Liver (tissue), 9 donors: ENCODE data around the gene LIMS1. TPM values are rescaled to one million over a fixed set of nuclear protein-coding genes. Genes with fewer than 3 reads are reported as not detected.

Experiments used
- DNase-seq: peaks from one replicate; pipeline ENCODE4 v3.0.0-alpha.2; 2017; ENCODE audit warnings: low spot score
- H3K27ac ChIP-seq, 2 donors: one replicate each; pipeline ENCODE4 v1.7.0; 2013; ENCODE audit warnings: inconsistent platforms in 2 of 2, low read length in 2 of 2, control low read depth in 1 of 2, low read depth in 1 of 2, mild to moderate bottlenecking in 1 of 2
- H3K27me3 ChIP-seq, 4 donors: one replicate each; pipeline versions ENCODE4 v1.6.1 to v1.7.0; 2013; ENCODE audit warnings: low read length in 3 of 4, inconsistent platforms in 1 of 4, mild to moderate bottlenecking in 1 of 4, moderate library complexity in 1 of 4; ENCODE audit not compliant: control insufficient read depth in 4 of 4, insufficient read depth in 4 of 4
- H3K36me3 ChIP-seq, 4 donors: one replicate each; pipeline versions ENCODE4 v1.6.1 to v1.7.0; 2013; ENCODE audit warnings: low read length in 3 of 4, mild to moderate bottlenecking in 3 of 4, low read depth in 1 of 4, moderate library complexity in 1 of 4; ENCODE audit not compliant: control insufficient read depth in 4 of 4, insufficient read depth in 3 of 4
- H3K4me1 ChIP-seq, 4 donors: one replicate each; pipeline versions ENCODE4 v1.6.1 to v1.7.0; 2013; ENCODE audit warnings: low read length in 3 of 4, mild to moderate bottlenecking in 3 of 4, moderate library complexity in 1 of 4; ENCODE audit not compliant: control insufficient read depth in 4 of 4, insufficient read depth in 4 of 4
- H3K4me3 ChIP-seq, 3 donors: one replicate each; pipeline versions ENCODE4 v1.6.1 to v1.7.0; 2013; ENCODE audit warnings: low read length in 3 of 3, control low read depth in 1 of 3, low read depth in 1 of 3, mild to moderate bottlenecking in 1 of 3
- H3K9ac ChIP-seq, 2 donors: one replicate each; pipeline ENCODE4 v1.7.0; 2013; ENCODE audit warnings: low read length in 2 of 2, mild to moderate bottlenecking in 2 of 2, moderate library complexity in 2 of 2, control low read depth in 1 of 2, low read depth in 1 of 2
- H3K9me3 ChIP-seq, 4 donors: one replicate each; pipeline versions ENCODE4 v1.6.1 to v1.7.0; 2013; ENCODE audit warnings: low read length in 3 of 4; ENCODE audit not compliant: control insufficient read depth in 4 of 4
- EGR1 ChIP-seq, 2 donors: IDR thresholded peaks; 2 replicates each; pipeline ENCODE4 v1.6.1; 2016 to 2018; ENCODE audit warnings: antibody characterized with exemption in 2 of 2, low read depth in 2 of 2
- GABPA ChIP-seq, 2 donors: IDR thresholded peaks in 1 of 2; conservative IDR thresholded peaks in 1 of 2; 2 replicates each; pipeline ENCODE4 v1.6.1; 2016; ENCODE audit warnings: antibody characterized with exemption in 2 of 2, mild to moderate bottlenecking in 1 of 2, moderate library complexity in 1 of 2
- HNF4A ChIP-seq, 2 donors: conservative IDR thresholded peaks; 2 replicates each; pipeline ENCODE4 v1.6.1; 2016; ENCODE audit warnings: antibody characterized with exemption in 2 of 2, mild to moderate bottlenecking in 2 of 2
- HNF4G ChIP-seq: IDR thresholded peaks from 2 replicates; pipeline ENCODE4 v1.6.1; 2016; ENCODE audit warnings: antibody characterized with exemption
- JUND ChIP-seq, 2 donors: IDR thresholded peaks; 2 replicates each; pipeline ENCODE4 v1.6.1; 2016; ENCODE audit warnings: antibody characterized with exemption in 2 of 2
- NR2F2 ChIP-seq: IDR thresholded peaks from 2 replicates; pipeline ENCODE4 v1.6.1; 2016; ENCODE audit warnings: antibody characterized with exemption
- RAD21 ChIP-seq, 2 donors: IDR thresholded peaks; 2 replicates each; pipeline ENCODE4 v1.6.1; 2016; ENCODE audit warnings: antibody characterized with exemption in 2 of 2, mild to moderate bottlenecking in 2 of 2
- RXRA ChIP-seq, 2 donors: IDR thresholded peaks; 2 replicates each; pipeline ENCODE4 v1.6.1; 2017 to 2018; ENCODE audit warnings: antibody characterized with exemption in 2 of 2, mild to moderate bottlenecking in 1 of 2
- SP1 ChIP-seq: IDR thresholded peaks from 2 replicates; pipeline ENCODE4 v1.6.1; 2018; ENCODE audit warnings: antibody characterized with exemption, mild to moderate bottlenecking
- TAF1 ChIP-seq: conservative IDR thresholded peaks from 2 replicates; pipeline ENCODE4 v1.6.1; 2016; ENCODE audit warnings: antibody characterized with exemption, mild to moderate bottlenecking
- YY1 ChIP-seq: IDR thresholded peaks from 2 replicates; pipeline ENCODE4 v1.6.1; 2016; ENCODE audit warnings: antibody characterized with exemption, mild to moderate bottlenecking
- WGBS: extraction: QIAGEN DNeasy Blood & Tissue Kit; methylation state at CpG from one replicate; pipeline ENCODE4 v1.1.7; 2013; 5-methylcytosine and 5-hydroxymethylcytosine counted together
- polyA plus RNA-seq, 2 donors: library from polyadenylated mRNA; stranded (reverse) in 1 of 2; unstranded in 1 of 2; fragments of 200-250 nt in 1 of 2; fragments of >200 nt in 1 of 2; fragmentation: Nextera tagmentation in 1 of 2; extraction: Ambion mirVana in 1 of 2; gene quantifications; one replicate each; pipeline versions ENCODE4 v1.2.1 to v1.2.3, GENCODE V29; 2013 to 2015
- total RNA-seq, 2 donors: library from RNA; depleted of rRNA; stranded (reverse); fragments of >200 nt; gene quantifications; one replicate each; pipeline ENCODE4 v1.2.3, GENCODE V29; 2014
- TF ChIP-seq, protein P1 (sequence below): fragments of 150-350 bp; IDR thresholded peaks from 2 replicates; pipeline ENCODE4 v1.5.1; 2017; ENCODE audit warnings: improper control_type of control experiment, low read depth, low read length; ENCODE audit not compliant: missing input control
- TF ChIP-seq, protein P2 (sequence below): IDR thresholded peaks from 2 replicates; pipeline ENCODE4 v1.6.1; 2016; ENCODE audit warnings: antibody characterized with exemption
- TF ChIP-seq, protein P3 (sequence below): IDR thresholded peaks from 2 replicates; pipeline ENCODE4 v1.6.1; 2016; ENCODE audit warnings: antibody characterized with exemption
- TF ChIP-seq, protein P4 (sequence below): IDR thresholded peaks from 2 replicates; pipeline ENCODE4 v1.6.1; 2016; ENCODE audit warnings: antibody characterized with exemption, mild to moderate bottlenecking
- TF ChIP-seq, protein P5 (sequence below): IDR thresholded peaks from 2 replicates; pipeline ENCODE4 v1.6.1; 2016; ENCODE audit warnings: antibody characterized with exemption
- donor health status: healthy.
- donor health status: healthy.
- donor health status: healthy.
- donor health status: healthy.
- donor health status: healthy.

Gene LIMS1
- total and polyA plus RNA-seq, 4 donors: 10.2 to 37.1 (median 22.1) TPM

DNA sequence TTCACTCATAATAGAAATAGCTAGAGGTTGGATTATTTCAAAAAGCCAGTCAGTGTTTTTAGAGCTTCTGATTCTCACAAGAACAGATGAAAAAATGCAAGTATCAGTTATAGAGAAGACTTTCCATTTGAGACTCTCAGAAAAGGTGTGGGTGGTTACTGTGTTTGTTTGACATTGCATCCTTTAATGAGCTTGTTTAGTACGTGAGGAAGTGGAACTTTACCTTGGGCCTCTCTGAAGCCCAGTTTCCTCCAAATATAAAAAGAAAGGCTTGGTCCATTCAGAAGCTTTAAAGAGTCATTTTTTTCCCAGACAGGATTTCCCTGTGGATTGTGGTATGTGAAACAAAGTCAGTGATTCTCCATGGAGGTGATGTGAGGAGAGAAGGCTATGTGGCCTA lies 95.1 kb downstream of the LIMS1 start:
- H3K27me3 ChIP-seq: no peaks in the 10 kb centered on the region
- H3K9ac ChIP-seq: no peak overlapping the region
- WGBS: 73% methylated on average over 1 of the region's 1 CpG
- H3K36me3 ChIP-seq: no peaks in the 10 kb centered on the region
- TF ChIP-seq, protein P1, sequence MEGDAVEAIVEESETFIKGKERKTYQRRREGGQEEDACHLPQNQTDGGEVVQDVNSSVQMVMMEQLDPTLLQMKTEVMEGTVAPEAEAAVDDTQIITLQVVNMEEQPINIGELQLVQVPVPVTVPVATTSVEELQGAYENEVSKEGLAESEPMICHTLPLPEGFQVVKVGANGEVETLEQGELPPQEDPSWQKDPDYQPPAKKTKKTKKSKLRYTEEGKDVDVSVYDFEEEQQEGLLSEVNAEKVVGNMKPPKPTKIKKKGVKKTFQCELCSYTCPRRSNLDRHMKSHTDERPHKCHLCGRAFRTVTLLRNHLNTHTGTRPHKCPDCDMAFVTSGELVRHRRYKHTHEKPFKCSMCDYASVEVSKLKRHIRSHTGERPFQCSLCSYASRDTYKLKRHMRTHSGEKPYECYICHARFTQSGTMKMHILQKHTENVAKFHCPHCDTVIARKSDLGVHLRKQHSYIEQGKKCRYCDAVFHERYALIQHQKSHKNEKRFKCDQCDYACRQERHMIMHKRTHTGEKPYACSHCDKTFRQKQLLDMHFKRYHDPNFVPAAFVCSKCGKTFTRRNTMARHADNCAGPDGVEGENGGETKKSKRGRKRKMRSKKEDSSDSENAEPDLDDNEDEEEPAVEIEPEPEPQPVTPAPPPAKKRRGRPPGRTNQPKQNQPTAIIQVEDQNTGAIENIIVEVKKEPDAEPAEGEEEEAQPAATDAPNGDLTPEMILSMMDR: no peak
- TF ChIP-seq, protein P2, sequence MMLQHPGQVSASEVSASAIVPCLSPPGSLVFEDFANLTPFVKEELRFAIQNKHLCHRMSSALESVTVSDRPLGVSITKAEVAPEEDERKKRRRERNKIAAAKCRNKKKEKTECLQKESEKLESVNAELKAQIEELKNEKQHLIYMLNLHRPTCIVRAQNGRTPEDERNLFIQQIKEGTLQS: no peak
- TF ChIP-seq RXRA (IDR thresholded peaks at IDR 0.05) (no peak), HNF4G (no peak), GABPA (IDR thresholded peaks at IDR 0.05 in 1 of 2, conservative IDR thresholded peaks at IDR 0.05 in 1 of 2) (no peak), NR2F2 (no peak), JUND (IDR thresholded peaks at IDR 0.05) (no peak), SP1 (no peak), RAD21 (IDR thresholded peaks at IDR 0.05) (no peak), YY1 (no peak), EGR1 (IDR thresholded peaks at IDR 0.05; ENCODE audit: low read depth in 2 of 2) (no peak), HNF4A (conservative IDR thresholded peaks at IDR 0.05) (no peak), TAF1 (no peak)
- TF ChIP-seq, protein P3, sequence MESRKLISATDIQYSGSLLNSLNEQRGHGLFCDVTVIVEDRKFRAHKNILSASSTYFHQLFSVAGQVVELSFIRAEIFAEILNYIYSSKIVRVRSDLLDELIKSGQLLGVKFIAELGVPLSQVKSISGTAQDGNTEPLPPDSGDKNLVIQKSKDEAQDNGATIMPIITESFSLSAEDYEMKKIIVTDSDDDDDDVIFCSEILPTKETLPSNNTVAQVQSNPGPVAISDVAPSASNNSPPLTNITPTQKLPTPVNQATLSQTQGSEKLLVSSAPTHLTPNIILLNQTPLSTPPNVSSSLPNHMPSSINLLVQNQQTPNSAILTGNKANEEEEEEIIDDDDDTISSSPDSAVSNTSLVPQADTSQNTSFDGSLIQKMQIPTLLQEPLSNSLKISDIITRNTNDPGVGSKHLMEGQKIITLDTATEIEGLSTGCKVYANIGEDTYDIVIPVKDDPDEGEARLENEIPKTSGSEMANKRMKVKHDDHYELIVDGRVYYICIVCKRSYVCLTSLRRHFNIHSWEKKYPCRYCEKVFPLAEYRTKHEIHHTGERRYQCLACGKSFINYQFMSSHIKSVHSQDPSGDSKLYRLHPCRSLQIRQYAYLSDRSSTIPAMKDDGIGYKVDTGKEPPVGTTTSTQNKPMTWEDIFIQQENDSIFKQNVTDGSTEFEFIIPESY: no peak
- TF ChIP-seq, protein P4, sequence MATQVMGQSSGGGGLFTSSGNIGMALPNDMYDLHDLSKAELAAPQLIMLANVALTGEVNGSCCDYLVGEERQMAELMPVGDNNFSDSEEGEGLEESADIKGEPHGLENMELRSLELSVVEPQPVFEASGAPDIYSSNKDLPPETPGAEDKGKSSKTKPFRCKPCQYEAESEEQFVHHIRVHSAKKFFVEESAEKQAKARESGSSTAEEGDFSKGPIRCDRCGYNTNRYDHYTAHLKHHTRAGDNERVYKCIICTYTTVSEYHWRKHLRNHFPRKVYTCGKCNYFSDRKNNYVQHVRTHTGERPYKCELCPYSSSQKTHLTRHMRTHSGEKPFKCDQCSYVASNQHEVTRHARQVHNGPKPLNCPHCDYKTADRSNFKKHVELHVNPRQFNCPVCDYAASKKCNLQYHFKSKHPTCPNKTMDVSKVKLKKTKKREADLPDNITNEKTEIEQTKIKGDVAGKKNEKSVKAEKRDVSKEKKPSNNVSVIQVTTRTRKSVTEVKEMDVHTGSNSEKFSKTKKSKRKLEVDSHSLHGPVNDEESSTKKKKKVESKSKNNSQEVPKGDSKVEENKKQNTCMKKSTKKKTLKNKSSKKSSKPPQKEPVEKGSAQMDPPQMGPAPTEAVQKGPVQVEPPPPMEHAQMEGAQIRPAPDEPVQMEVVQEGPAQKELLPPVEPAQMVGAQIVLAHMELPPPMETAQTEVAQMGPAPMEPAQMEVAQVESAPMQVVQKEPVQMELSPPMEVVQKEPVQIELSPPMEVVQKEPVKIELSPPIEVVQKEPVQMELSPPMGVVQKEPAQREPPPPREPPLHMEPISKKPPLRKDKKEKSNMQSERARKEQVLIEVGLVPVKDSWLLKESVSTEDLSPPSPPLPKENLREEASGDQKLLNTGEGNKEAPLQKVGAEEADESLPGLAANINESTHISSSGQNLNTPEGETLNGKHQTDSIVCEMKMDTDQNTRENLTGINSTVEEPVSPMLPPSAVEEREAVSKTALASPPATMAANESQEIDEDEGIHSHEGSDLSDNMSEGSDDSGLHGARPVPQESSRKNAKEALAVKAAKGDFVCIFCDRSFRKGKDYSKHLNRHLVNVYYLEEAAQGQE: no peak
- TF ChIP-seq, protein P5, sequence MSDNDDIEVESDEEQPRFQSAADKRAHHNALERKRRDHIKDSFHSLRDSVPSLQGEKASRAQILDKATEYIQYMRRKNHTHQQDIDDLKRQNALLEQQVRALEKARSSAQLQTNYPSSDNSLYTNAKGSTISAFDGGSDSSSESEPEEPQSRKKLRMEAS: no peak
- no peak overlapping the region for H3K27ac ChIP-seq
- no peak for DNase-seq
- H3K4me1 ChIP-seq: peaks cover 0 to 9% (median 3%) of the 10 kb centered on the region in 4 donors
- no peaks in the 10 kb centered on the region for H3K9me3 ChIP-seq
- no peak overlapping the region for H3K4me3 ChIP-seq
